Calu3 (cell line): ENCODE measurements around the gene KLK14. TPM values are rescaled to one million over a fixed set of nuclear protein-coding genes. Genes with fewer than 3 reads are reported as not detected.

Source experiments
- BruUV-seq: library from RNA; stranded (reverse); fragments of 400-500 nt; replicated peaks from 2 replicates; lab custom pipeline; 2021; lab: Mats Ljungman, UMichigan
- CTCF ChIA-PET: fragments of 300-600 bp; sonication (Branson Sonifier 250); formaldehyde crosslinking; loops from one replicate; lab custom pipeline; 2022; ENCODE audit warnings: antibody characterized with exemption; lab: Charles Lee
- DNase-seq: peaks from one replicate; pipeline ENCODE4 v3.0.0; 2022
- H3K27ac Mint-ChIP-seq: one replicate; pipeline ENCODE4 v1.8.0; 2022; ENCODE audit warnings: mixed read lengths; ENCODE audit not compliant: unreplicated experiment
- H3K27me3 Mint-ChIP-seq: one replicate; pipeline ENCODE4 v1.8.0; 2022; ENCODE audit warnings: mixed read lengths; ENCODE audit not compliant: unreplicated experiment
- H3K36me3 Mint-ChIP-seq: one replicate; pipeline ENCODE4 v1.8.0; 2022; ENCODE audit warnings: mild to moderate bottlenecking, moderate library complexity, mixed read lengths; ENCODE audit not compliant: insufficient read depth, unreplicated experiment
- H3K4me1 Mint-ChIP-seq: one replicate; pipeline ENCODE4 v1.8.0; 2022; ENCODE audit warnings: mild to moderate bottlenecking, low read depth, mixed read lengths; ENCODE audit not compliant: unreplicated experiment
- H3K4me3 Mint-ChIP-seq: one replicate; pipeline ENCODE4 v1.8.0; 2022; ENCODE audit warnings: mild to moderate bottlenecking, low read depth, moderate library complexity, mixed read lengths; ENCODE audit not compliant: unreplicated experiment
- H3K9me3 Mint-ChIP-seq: one replicate; pipeline ENCODE4 v1.8.0; 2022; ENCODE audit warnings: low read depth, mixed read lengths; ENCODE audit not compliant: unreplicated experiment
- intact Hi-C: fragments of 100-400 bp; cut with micrococcal nuclease; formaldehyde crosslinking; loops from one replicate; pipeline ENCODE4 v1.10.0; 2022; ENCODE audit not compliant: unreplicated experiment
- total RNA-seq: library from RNA; stranded (reverse); gene quantifications from 2 replicates; pipeline ENCODE4 v1.2.3, GENCODE V29; 2022
- TF ChIP-seq, protein P1 (sequence below): fragments of 200-600 bp; IDR thresholded peaks from one replicate; pipeline ENCODE4 v1.8.0; 2022; ENCODE audit warnings: antibody characterized with exemption; ENCODE audit not compliant: unreplicated experiment

The KLK14 gene
- total RNA-seq, 1 experiment from 2014 or later = 0.38 TPM

DNA sequence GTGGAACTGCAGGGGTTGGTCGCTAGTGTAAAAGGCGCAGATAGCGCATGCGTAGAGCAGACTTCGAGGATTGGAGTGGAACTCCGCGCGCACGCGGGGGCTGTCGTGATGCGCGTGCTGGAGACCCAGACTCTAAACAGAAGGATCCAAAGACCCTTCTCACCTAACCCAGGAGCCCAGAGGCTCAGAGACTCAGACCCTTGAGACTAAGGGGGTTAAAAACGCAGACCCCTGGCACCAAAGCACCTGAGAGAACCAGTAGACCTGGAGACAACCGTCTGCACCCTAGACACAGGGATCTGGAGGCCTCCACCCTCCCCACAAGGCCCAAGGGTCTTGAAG is 26.1 kb upstream of the KLK14 start:
- intact Hi-C loops = no loop called here
- Mint-ChIP-seq H3K36me3 (peaks cover 22% of the 10 kb centered on the region), H3K9me3 (no peaks in the 10 kb centered on the region), H3K4me3 (peak overlapping the region; percentile 88), H3K27ac (peak overlapping the region; percentile 87), H3K4me1 (peaks cover 10% of the 10 kb centered on the region), H3K27me3 (no peaks in the 10 kb centered on the region)
- TF ChIP-seq, protein P1, sequence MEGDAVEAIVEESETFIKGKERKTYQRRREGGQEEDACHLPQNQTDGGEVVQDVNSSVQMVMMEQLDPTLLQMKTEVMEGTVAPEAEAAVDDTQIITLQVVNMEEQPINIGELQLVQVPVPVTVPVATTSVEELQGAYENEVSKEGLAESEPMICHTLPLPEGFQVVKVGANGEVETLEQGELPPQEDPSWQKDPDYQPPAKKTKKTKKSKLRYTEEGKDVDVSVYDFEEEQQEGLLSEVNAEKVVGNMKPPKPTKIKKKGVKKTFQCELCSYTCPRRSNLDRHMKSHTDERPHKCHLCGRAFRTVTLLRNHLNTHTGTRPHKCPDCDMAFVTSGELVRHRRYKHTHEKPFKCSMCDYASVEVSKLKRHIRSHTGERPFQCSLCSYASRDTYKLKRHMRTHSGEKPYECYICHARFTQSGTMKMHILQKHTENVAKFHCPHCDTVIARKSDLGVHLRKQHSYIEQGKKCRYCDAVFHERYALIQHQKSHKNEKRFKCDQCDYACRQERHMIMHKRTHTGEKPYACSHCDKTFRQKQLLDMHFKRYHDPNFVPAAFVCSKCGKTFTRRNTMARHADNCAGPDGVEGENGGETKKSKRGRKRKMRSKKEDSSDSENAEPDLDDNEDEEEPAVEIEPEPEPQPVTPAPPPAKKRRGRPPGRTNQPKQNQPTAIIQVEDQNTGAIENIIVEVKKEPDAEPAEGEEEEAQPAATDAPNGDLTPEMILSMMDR = no peak
- no peak for DNase-seq
- CTCF ChIA-PET = no interaction called here
- BruUV-seq = no TSS peak

GRCh38 chr19:51108066-51108804 is 25.5 kb upstream of the KLK14 start, which contains the start of gene CTU1:
TSS of gene CTU1 (minus strand) at chr19:51108409. CDS start at chr19:51104569, 3,840 bp downstream.
- TF ChIP-seq, protein P1 = no peak
- peak; percentile 99 for DNase-seq
- Mint-ChIP-seq H3K27ac (peak within 1 kb of the TSS; percentile 87), H3K4me3 (peak within 1 kb of the TSS; percentile 88), H3K36me3 (peaks cover 28% of the 10 kb centered on the region), H3K4me1 (peaks cover 10% of the 10 kb centered on the region), H3K27me3 (no peaks in the 10 kb centered on the region), H3K9me3 (no peaks in the 10 kb centered on the region)
- intact Hi-C loops = no loop called here
- CTCF ChIA-PET = no interaction called here
- BruUV-seq = no TSS peak

DNA sequence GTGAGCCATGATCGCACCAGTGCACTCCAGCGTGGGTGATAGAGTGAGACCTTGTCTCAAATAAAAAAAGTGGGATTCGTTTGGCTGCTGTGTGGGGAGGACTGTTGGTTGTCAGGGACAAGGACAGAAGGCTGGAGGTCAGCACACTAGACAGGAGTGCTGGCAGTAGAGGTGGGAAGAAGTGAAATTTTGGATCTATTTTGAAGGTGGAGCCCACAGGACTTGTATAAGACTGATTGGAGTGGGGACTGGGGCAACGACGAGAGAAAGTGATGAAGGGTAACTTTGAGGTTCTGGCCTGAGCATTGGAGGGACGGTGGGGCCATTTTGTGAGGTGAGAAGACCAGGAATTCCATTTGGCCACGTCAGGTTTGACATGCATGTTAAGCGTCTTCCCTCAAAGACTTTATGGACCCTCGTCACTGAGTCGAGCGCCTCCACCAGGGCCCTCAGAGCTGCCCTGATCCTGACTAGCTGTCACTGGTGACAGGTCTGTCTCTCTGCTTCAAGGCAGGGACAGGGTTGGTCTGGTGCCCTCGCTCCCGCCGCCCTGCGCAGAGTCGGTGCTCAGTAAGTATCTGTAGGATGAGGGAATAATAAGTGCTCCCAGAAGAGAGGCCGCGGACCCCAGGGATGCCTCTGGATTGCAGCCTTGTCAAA is 24.8 kb upstream of the KLK14 start:
- peak overlapping the region; percentile 87 for H3K27ac Mint-ChIP-seq
- no peak for DNase-seq
- no peaks in the 10 kb centered on the region for H3K9me3 Mint-ChIP-seq
- peaks cover 35% of the 10 kb centered on the region for H3K36me3 Mint-ChIP-seq
- no peaks in the 10 kb centered on the region for H3K27me3 Mint-ChIP-seq
- BruUV-seq = TSS peak; percentile 67
- H3K4me1 Mint-ChIP-seq = peaks cover 16% of the 10 kb centered on the region
- intact Hi-C loops = no loop called here
- CTCF ChIA-PET = no interaction called here
- TF ChIP-seq, protein P1 = no peak
- peak overlapping the region; percentile 88 for H3K4me3 Mint-ChIP-seq

DNA sequence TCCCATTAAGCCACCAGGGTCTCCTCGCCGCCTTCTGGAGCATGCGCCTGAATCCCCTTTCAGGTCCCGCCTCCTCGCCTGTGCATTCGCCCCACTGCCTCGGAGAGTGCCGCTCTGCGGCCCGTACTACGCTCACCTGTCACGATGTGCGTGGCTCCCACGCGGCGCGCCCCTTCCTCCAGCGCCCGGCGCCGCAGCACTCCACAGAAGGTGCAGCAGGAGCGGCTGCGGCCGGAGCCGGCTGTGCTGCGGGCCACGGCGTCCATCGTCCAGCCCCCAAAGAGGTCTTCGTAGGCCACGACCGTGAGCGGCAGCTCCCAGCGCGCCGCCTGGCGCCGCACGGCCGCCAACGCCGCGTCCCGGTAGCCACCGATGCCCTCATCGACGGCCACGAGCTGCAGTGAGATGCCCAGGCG is 21.2 kb upstream of the KLK14 start:
- intact Hi-C loops = no loop called here
- DNase-seq = no peak
- no peaks in the 10 kb centered on the region for H3K27me3 Mint-ChIP-seq
- H3K27ac Mint-ChIP-seq = no peak overlapping the region
- H3K4me3 Mint-ChIP-seq = no peak overlapping the region
- peaks cover 47% of the 10 kb centered on the region for H3K36me3 Mint-ChIP-seq
- no TSS peak for BruUV-seq
- TF ChIP-seq, protein P1 = no peak
- H3K9me3 Mint-ChIP-seq = no peaks in the 10 kb centered on the region
- CTCF ChIA-PET = no interaction called here
- H3K4me1 Mint-ChIP-seq = peaks cover 19% of the 10 kb centered on the region
